Bronchial epithelial cell (primary cell): ENCODE results near the gene FNBP1. TPM values are rescaled to one million over a fixed set of nuclear protein-coding genes. Genes with fewer than 3 reads are reported as not detected.
"Not testable (repeated sequence)": the region's sequence is repeated elsewhere in the genome, so short reads cannot be mapped to it uniquely, and the experiment has no call there.

Source experiments
- DNase-seq: peaks from one replicate; pipeline ENCODE4 v3.0.0-alpha.2; 2010; ENCODE audit warnings: low read depth
- FAIRE-seq: peaks from 2 replicates; lab custom pipeline; 2011; peaks lifted over from hg19 to GRCh38; lab: Jason Lieb, UNC
- H3K27me3 ChIP-seq: 2 replicates; pipeline ENCODE4 v1.5.1; 2011; ENCODE audit warnings: low read length; ENCODE audit not compliant: control insufficient read depth, insufficient read depth
- H3K36me3 ChIP-seq: 2 replicates; pipeline ENCODE4 v1.5.1; 2011; ENCODE audit warnings: low read length; ENCODE audit not compliant: control insufficient read depth, insufficient read depth
- H3K4me3 ChIP-seq: 2 replicates; pipeline ENCODE4 v1.5.1; 2011; ENCODE audit warnings: mild to moderate bottlenecking, low read depth, low read length, control low read depth
- total RNA-seq: library from RNA; depleted of rRNA; stranded (reverse); fragments of >200 nt; gene quantifications from 2 replicates; pipeline ENCODE4 v1.2.1, GENCODE V29; 2014
- TF ChIP-seq, protein P1 (sequence below): IDR thresholded peaks from 2 replicates; pipeline ENCODE4 v1.5.1; 2011; ENCODE audit warnings: mild to moderate bottlenecking, moderate library complexity, low read length, control low read depth, inconsistent platforms; ENCODE audit not compliant: insufficient read depth, severe bottlenecking

The FNBP1 gene
- total RNA-seq, 1 donor from 2014 or later = 13.4 TPM

- FAIRE-seq (no peak), DNase-seq (no peak)
- TF ChIP-seq, protein P1, sequence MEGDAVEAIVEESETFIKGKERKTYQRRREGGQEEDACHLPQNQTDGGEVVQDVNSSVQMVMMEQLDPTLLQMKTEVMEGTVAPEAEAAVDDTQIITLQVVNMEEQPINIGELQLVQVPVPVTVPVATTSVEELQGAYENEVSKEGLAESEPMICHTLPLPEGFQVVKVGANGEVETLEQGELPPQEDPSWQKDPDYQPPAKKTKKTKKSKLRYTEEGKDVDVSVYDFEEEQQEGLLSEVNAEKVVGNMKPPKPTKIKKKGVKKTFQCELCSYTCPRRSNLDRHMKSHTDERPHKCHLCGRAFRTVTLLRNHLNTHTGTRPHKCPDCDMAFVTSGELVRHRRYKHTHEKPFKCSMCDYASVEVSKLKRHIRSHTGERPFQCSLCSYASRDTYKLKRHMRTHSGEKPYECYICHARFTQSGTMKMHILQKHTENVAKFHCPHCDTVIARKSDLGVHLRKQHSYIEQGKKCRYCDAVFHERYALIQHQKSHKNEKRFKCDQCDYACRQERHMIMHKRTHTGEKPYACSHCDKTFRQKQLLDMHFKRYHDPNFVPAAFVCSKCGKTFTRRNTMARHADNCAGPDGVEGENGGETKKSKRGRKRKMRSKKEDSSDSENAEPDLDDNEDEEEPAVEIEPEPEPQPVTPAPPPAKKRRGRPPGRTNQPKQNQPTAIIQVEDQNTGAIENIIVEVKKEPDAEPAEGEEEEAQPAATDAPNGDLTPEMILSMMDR = no peak
- Histone ChIP-seq H3K4me3 (no peak overlapping the region), H3K36me3 (no peaks in the 10 kb centered on the region), H3K27me3 (no peaks in the 10 kb centered on the region)
These were observed 25.9 kb downstream of the FNBP1 start for GRCh38 chr9:130017076-130017475.

DNA sequence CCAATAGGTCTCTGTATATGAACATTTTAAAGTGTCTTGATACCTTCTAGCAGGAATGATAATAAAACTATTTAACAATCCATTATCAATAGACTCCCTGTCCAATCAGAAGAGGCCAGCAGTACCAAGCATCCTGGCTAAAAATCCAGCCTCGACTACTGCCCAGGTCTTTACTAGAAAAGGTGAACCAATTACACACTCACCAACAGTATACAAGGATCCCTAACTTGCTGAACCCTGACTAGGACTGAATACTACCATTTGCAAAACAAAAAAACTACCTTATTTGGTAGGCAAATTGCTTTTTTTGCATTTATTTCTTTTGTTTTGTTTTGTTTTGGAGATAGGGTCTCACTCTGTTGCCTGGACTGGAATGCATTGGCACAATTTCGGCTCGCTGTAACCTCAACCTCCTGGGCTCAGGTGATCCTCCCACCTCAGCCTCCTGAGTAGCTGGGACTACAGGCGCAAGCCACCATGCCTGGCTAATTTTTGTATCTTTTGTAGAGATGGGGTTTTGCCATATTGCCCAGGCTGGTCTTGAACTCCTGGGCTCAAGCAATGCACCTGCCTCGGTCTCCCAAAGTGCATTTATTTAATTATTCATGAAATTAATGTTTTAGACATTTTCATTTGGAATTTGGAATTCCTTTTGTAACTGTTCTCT is 27.5 kb downstream of the FNBP1 start:
- H3K27me3 ChIP-seq = no peaks in the 10 kb centered on the region
- FAIRE-seq = no peak

DNA sequence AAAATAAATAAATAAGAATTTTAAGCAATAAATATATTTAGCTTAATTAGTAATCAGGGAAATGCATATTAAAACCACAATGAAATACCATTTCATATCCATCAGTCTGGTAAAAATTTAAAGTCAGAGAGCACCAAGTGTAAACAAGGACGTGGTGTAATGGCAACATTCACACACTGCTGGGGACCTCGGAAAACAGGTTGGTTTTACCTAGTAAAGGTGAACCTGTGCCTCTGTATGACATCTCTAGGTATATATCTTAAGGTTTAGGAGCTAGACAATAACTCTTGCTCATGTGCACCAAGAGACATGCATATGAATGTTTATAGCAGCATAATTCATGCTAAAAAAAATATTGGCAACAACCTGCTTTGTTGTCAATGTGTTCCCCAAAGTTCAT is 29.7 kb downstream of the FNBP1 start:
- H3K4me3 ChIP-seq = no peak overlapping the region
- no peak for FAIRE-seq
- TF ChIP-seq, protein P1 = no peak

More for the DNA sequence above, 27.5 kb downstream of the FNBP1 start:
- no peak overlapping the region for H3K4me3 ChIP-seq
- no peaks in the 10 kb centered on the region for H3K36me3 ChIP-seq
- TF ChIP-seq, protein P1 = no peak
- no peak for DNase-seq

GRCh38 chr9:130010151-130010988 is 32.6 kb downstream of the FNBP1 start:
- H3K4me3 ChIP-seq = no peak overlapping the region
- H3K36me3 ChIP-seq = no peaks in the 10 kb centered on the region
- no peaks in the 10 kb centered on the region for H3K27me3 ChIP-seq
- DNase-seq (no peak), FAIRE-seq (no peak)
- TF ChIP-seq, protein P1 = no peak

More for the DNA sequence above, 29.7 kb downstream of the FNBP1 start:
- no peak for DNase-seq
- no peaks in the 10 kb centered on the region for H3K36me3 ChIP-seq
- no peaks in the 10 kb centered on the region for H3K27me3 ChIP-seq

GRCh38 chr9:130009546-130009945 is 33.4 kb downstream of the FNBP1 start:
- H3K36me3 ChIP-seq, DNase-seq, H3K27me3 ChIP-seq, H3K4me3 ChIP-seq, FAIRE-seq: not testable (repeated sequence)

DNA sequence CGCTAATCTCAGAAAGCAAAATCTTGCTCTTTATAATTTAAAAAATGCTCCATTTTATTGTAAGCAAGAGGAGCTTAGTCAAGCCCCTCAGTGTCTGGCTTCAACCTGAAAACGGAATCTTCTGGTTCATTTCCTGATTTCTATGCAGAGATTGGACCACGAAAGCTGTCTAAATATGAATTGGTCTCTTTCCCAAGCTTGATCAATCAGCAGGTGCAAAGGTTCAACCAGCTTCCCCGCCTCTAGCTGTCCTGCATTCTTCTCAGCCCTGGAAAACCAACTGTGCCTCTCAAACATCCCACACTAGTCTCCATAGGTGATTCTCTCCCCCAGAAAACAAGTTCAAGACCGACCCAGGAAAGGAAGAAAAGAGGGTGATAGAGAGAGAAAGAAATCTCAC is 34.5 kb downstream of the FNBP1 start:
- no peak overlapping the region for H3K4me3 ChIP-seq
- FAIRE-seq (no peak), DNase-seq (no peak)
- no peaks in the 10 kb centered on the region for H3K27me3 ChIP-seq
- no peaks in the 10 kb centered on the region for H3K36me3 ChIP-seq
- TF ChIP-seq, protein P1 = no peak

DNA sequence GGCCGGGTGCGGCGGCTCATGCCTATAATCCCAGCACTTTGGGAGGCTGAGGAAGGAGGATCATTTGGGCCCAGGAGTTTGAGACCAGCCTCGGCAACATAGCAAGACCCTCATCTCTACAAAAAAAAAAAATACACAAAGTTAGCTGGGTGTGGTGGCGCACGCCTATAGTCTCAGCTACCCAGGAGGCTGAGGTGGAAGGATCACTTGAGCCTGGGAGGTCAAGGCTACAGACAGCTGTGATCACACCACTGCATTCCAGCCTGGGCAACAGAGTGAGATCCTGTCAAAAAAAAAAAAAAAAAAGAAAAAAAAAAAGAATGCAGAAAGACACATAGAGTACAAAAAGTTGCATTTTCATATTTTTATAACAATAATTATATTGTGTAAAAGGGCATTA is 36.0 kb downstream of the FNBP1 start:
- not testable (repeated sequence) for H3K4me3 ChIP-seq, FAIRE-seq, H3K36me3 ChIP-seq, H3K27me3 ChIP-seq, DNase-seq
